Kidney (tissue), 22 donors: ENCODE measurements around the gene R3HDML. TPM values are rescaled to one million over a fixed set of nuclear protein-coding genes. Genes with fewer than 3 reads are reported as not detected.

Source experiments
- DNase-seq, 5 donors: peaks; one replicate each; pipeline ENCODE4 v3.0.0-alpha.2; 2013 to 2020
- FAIRE-seq: peaks from 2 replicates; lab custom pipeline; 2012; peaks lifted over from hg19 to GRCh38; lab: Jason Lieb, UNC
- H3K27ac ChIP-seq, 2 donors: one replicate each; pipeline ENCODE4 v1.7.0; 2013; ENCODE audit warnings: low read depth in 2 of 2, low read length in 2 of 2, inconsistent platforms in 1 of 2
- H3K27me3 ChIP-seq: one replicate; pipeline ENCODE4 v1.7.1; 2013; ENCODE audit warnings: low read length, inconsistent platforms; ENCODE audit not compliant: control insufficient read depth, insufficient read depth
- H3K36me3 ChIP-seq, 3 donors: one replicate each; pipeline versions ENCODE4 v1.7.0 to v1.7.1; 2013; ENCODE audit warnings: low read length in 3 of 3, control low read depth in 1 of 3, inconsistent platforms in 1 of 3; ENCODE audit not compliant: insufficient read depth in 3 of 3, control insufficient read depth in 2 of 3
- H3K4me1 ChIP-seq, 3 donors: one replicate each; pipeline versions ENCODE4 v1.7.0 to v1.7.1; 2013; ENCODE audit warnings: low read length in 3 of 3, inconsistent platforms in 1 of 3, low read depth in 1 of 3; ENCODE audit not compliant: control insufficient read depth in 2 of 3, insufficient read depth in 2 of 3
- H3K4me3 ChIP-seq, 3 donors: one replicate each; pipeline versions ENCODE4 v1.7.0 to v1.8.1; 2013; ENCODE audit warnings: low read length in 3 of 3, control low read depth in 1 of 3, inconsistent platforms in 1 of 3
- H3K9ac ChIP-seq, 3 donors: one replicate each; pipeline versions ENCODE4 v1.7.0 to v1.7.1; 2013; ENCODE audit warnings: low read length in 3 of 3, control low read depth in 1 of 3, inconsistent platforms in 1 of 3
- H3K9me3 ChIP-seq, 3 donors: one replicate each; pipeline versions ENCODE4 v1.7.0 to v1.7.1; 2013; ENCODE audit warnings: low read length in 3 of 3, control low read depth in 1 of 3, inconsistent platforms in 1 of 3; ENCODE audit not compliant: control insufficient read depth in 2 of 3, insufficient read depth in 1 of 3
- CTCF ChIP-seq: IDR thresholded peaks from 3 replicates; pipeline ENCODE4 v1.5.1; 2012; ENCODE audit warnings: mild to moderate bottlenecking, moderate library complexity, borderline replicate concordance; ENCODE audit not compliant: insufficient read depth; ENCODE audit errors: extremely low read depth
- intact Hi-C: fragments of 100-400 bp; cut with DNase I; formaldehyde crosslinking; loops from one replicate; pipeline ENCODE4 v1.11.1; 2022
- long read RNA-seq, 10 donors: library from polyadenylated mRNA in 1 of 10; unstranded in 1 of 10; transcript quantifications; one replicate each; pipeline ENCODE4 v2.0.0 and lab custom pipeline, GENCODE V29; 2021 to 2026
- polyA plus RNA-seq: library from polyadenylated mRNA; stranded (reverse); fragments of 350-450 nt; fragmentation: Illumina TruSeq; extraction: RNeasy Lipid Tissue Mini Kit (QIAGEN cat#74804); gene quantifications from one replicate; pipeline ENCODE4 v1.2.3, GENCODE V29; 2014; ENCODE audit warnings: low read depth, low replicate concordance; ENCODE audit not compliant: insufficient read depth
- total RNA-seq: library from RNA; stranded (reverse); fragmentation: NEBNext Ultra II Directional; extraction: Animal tissue kit (Norgen Biotek cat#: 25700); gene quantifications from one replicate; pipeline ENCODE4 v1.2.1, GENCODE V29; 2021
- donor health status: control.
- donor health status: control.
- donor health status: control.
- donor health status: control.
- donor health status: control.
- donor health status: DM: yes; HTN: yes; CAD: no.
- donor health status: Normal renal cell carcinoma (clear cell type).

The R3HDML gene, protein sequence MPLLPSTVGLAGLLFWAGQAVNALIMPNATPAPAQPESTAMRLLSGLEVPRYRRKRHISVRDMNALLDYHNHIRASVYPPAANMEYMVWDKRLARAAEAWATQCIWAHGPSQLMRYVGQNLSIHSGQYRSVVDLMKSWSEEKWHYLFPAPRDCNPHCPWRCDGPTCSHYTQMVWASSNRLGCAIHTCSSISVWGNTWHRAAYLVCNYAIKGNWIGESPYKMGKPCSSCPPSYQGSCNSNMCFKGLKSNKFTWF
- total RNA-seq: not detected
- not detected for polyA plus RNA-seq
- long read RNA-seq, donor 1, partial matches to known transcripts: 6 of 6 reads
- long read RNA-seq, donor 1, other reads (novel, unspliced or antisense): 0 of 6 reads
- long read RNA-seq, donor 2, partial matches to known transcripts: 16 of 16 reads
- long read RNA-seq, donor 2, other reads (novel, unspliced or antisense): 0 of 16 reads
- long read RNA-seq, donor 3: 0 reads
- long read RNA-seq, donor 4: 0 reads
- long read RNA-seq, donor 5: 0 reads
- long read RNA-seq, donor 6: 0 reads
- long read RNA-seq, donor 7: 0 reads
- long read RNA-seq, donor 8: 0 reads
- long read RNA-seq, donor 9: 0 reads
- long read RNA-seq, donor 10: 0 reads

- Histone ChIP-seq H3K36me3 (no peaks in the 10 kb centered on the region), H3K4me3 (no peak within 1 kb of the TSS), H3K9ac (no peak within 1 kb of the TSS), H3K27ac (no peak within 1 kb of the TSS), H3K4me1 (no peaks in the 10 kb centered on the region), H3K27me3 (no peaks in the 10 kb centered on the region), H3K9me3 (no peaks in the 10 kb centered on the region)
- no peak for TF ChIP-seq CTCF
- DNase-seq (no peak), FAIRE-seq (no peak)
- intact Hi-C loops: no loop called here
These were observed at the start of gene R3HDML for GRCh38 chr20:44336725-44337380. TSS of gene R3HDML (plus strand) at chr20:44337043. CDS start at chr20:44337158, 115 bp downstream.

DNA sequence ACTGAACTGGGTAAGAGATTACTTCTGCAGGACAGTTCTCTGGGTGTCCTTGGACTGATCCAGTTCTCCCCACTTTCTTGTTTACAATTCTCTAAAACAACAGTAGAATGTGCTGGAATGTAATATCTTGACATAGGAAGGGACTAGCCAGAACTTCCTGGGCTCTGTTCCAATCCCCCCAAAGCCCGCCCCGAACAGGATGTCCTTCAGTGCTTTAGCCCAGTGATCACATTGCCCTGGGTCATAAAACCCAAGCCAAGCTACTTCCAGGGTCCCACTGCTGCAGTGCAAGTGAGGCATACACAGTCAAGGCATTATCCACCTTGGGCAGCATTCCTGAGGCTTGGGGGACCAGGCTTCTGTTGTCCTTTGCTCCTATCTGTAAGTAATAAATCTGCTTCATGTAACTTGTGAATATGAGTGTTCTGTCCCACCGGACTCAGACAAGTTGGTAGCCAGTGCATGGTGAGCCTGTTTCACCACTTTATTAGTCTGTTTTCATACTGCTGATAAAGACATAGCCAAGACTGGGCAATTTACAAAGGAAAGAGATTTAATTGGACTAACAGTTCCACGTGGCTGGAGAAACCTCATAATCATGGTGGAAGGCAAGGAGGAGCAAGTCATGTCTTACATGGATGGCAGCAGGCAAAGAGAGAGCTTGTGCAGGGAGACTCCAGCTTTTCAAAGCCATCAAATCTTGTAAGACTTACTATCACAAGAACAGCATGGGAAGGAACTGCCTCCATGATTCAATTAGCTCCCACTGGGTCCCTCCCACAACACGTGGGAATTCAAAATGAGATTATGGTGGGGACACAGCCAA, 49.4 kb upstream of the R3HDML start:
- peaks cover 0 to 3% (median 0%) of the 10 kb centered on the region in 3 donors for H3K4me1 ChIP-seq
- H3K27ac ChIP-seq: no peak overlapping the region
- FAIRE-seq: no peak
- no peak overlapping the region for H3K4me3 ChIP-seq
- no peak for TF ChIP-seq CTCF
- no peak overlapping the region for H3K9ac ChIP-seq
- H3K36me3 ChIP-seq: no peaks in the 10 kb centered on the region
- H3K9me3 ChIP-seq: no peaks in the 10 kb centered on the region
- H3K27me3 ChIP-seq: no peaks in the 10 kb centered on the region
- no peak for DNase-seq
- intact Hi-C loops: no loop called here

DNA sequence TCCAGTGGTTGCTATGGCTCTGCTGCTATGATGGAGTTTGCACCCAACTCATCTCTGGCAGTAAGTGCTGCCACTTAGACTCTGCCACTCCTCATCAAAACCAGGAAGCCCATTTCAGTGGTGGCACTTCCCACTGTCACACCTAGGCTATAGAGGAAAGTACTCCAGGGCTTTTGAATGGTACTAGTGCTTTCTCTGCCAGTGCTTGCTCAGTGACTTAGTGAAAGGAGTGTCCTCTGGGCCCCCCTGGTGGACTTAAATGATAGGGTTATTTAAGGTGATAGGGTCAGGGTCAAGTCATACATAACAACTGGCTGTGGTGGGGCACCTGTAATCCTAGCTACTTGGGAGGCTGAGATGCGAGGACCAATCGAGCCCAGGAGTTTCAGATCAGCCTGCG, 48.6 kb upstream of the R3HDML start:
- Histone ChIP-seq H3K4me1 (peaks cover 0 to 3% (median 0%) of the 10 kb centered on the region in 3 donors), H3K27ac (no peak overlapping the region), H3K9me3 (no peaks in the 10 kb centered on the region), H3K36me3 (no peaks in the 10 kb centered on the region), H3K27me3 (no peaks in the 10 kb centered on the region), H3K4me3 (no peak overlapping the region), H3K9ac (no peak overlapping the region)
- intact Hi-C loops: no loop called here
- TF ChIP-seq CTCF: no peak
- DNase-seq (no peak), FAIRE-seq (no peak)
